Neural cell (in vitro differentiated cells): ENCODE data around the gene S100B. TPM values are rescaled to one million over a fixed set of nuclear protein-coding genes. Genes with fewer than 3 reads are reported as not detected.

ENCODE experiments used
- H2AFZ ChIP-seq: fragments of 200-600, 300-800 bp; sonication (generic), shearing (Covaris generic); 2 replicates; pipeline ENCODE4 v1.6.0; 2014; ENCODE audit warnings: low read depth, mild to moderate bottlenecking, antibody characterized with exemption, low read length, moderate library complexity
- H3F3A ChIP-seq: fragments of 200-600 bp; shearing (Covaris generic); 2 replicates; pipeline ENCODE4 v1.6.1; 2016; ENCODE audit warnings: mild to moderate bottlenecking, moderate library complexity, mixed read lengths, antibody characterized with exemption, low read length; ENCODE audit not compliant: insufficient read depth, poor library complexity, severe bottlenecking
- H3K27ac ChIP-seq: fragments of 200-600, 300-800 bp; sonication (generic), shearing (Covaris generic); 2 replicates; pipeline ENCODE4 v1.5.1; 2014; ENCODE audit warnings: mild to moderate bottlenecking, low read length, moderate library complexity
- H3K27me3 ChIP-seq: fragments of 300-800, 200-600 bp; sonication (generic), shearing (Covaris generic); 2 replicates; pipeline ENCODE4 v1.6.0; 2014; ENCODE audit warnings: mild to moderate bottlenecking, low read depth, low read length, moderate library complexity; ENCODE audit not compliant: insufficient read depth
- H3K36me3 ChIP-seq: fragments of 300-800, 200-600 bp; sonication (generic), shearing (Covaris generic); 2 replicates; pipeline ENCODE4 v1.5.1; 2014; ENCODE audit warnings: mild to moderate bottlenecking, antibody characterized with exemption, low read length, moderate library complexity; ENCODE audit not compliant: insufficient read depth
- H3K4me2 ChIP-seq: fragments of 300-800, 200-600 bp; sonication (generic), shearing (Covaris generic); 2 replicates; pipeline ENCODE4 v1.6.0; 2014; ENCODE audit warnings: mild to moderate bottlenecking, low read length
- H3K4me3 ChIP-seq: fragments of 300-800, 200-600 bp; sonication (generic), shearing (Covaris generic); 2 replicates; pipeline ENCODE4 v1.5.1; 2014; ENCODE audit warnings: mild to moderate bottlenecking, low read length, moderate library complexity
- H3K79me2 ChIP-seq: fragments of 200-600 bp; shearing (Covaris generic); replicated peaks from 2 replicates; pipeline ENCODE4 v1.6.0; 2014; ENCODE audit warnings: mild to moderate bottlenecking, low read length, moderate library complexity; ENCODE audit not compliant: insufficient read depth
- H3K9ac ChIP-seq: fragments of 300-800, 200-600 bp; sonication (generic), shearing (Covaris generic); 2 replicates; pipeline ENCODE4 v1.6.1; 2016; ENCODE audit warnings: mild to moderate bottlenecking, low read length, mixed read lengths
- H3K9me2 ChIP-seq: fragments of 200-600 bp; shearing (Covaris generic); 2 replicates; pipeline ENCODE4 v1.6.1; 2016; ENCODE audit warnings: mild to moderate bottlenecking, low read length, mixed read lengths; ENCODE audit not compliant: insufficient read depth
- H3K9me3 ChIP-seq: fragments of 200-600, 300-800 bp; sonication (generic), shearing (Covaris generic); 2 replicates; pipeline ENCODE4 v1.6.1; 2016; ENCODE audit warnings: mild to moderate bottlenecking, mixed run types, low read length, moderate library complexity, mixed read lengths
- H4K20me1 ChIP-seq: fragments of 200-600 bp; shearing (Covaris generic); 2 replicates; pipeline ENCODE4 v1.6.1; 2016; ENCODE audit warnings: mild to moderate bottlenecking, mixed run types; ENCODE audit not compliant: insufficient read depth
- CTCF ChIP-seq: fragments of 450-650 bp; IDR thresholded peaks from 2 replicates; pipeline ENCODE4 v1.5.1; 2014; ENCODE audit warnings: antibody characterized with exemption, mild to moderate bottlenecking, moderate library complexity; ENCODE audit not compliant: poor library complexity, severe bottlenecking
- EP300 ChIP-seq: fragments of 450-650 bp; conservative IDR thresholded peaks from 2 replicates; pipeline ENCODE4 v1.6.1; 2014; ENCODE audit warnings: antibody characterized with exemption, mild to moderate bottlenecking, moderate library complexity; ENCODE audit not compliant: poor library complexity, severe bottlenecking
- EZH2 ChIP-seq: fragments of 200-600, 300-800 bp; shearing (Covaris generic), sonication (generic); IDR thresholded peaks from 2 replicates; pipeline ENCODE4 v1.6.1; 2014; ENCODE audit warnings: antibody characterized with exemption, low read length, borderline replicate concordance, mild to moderate bottlenecking; ENCODE audit not compliant: insufficient read depth, poor library complexity, severe bottlenecking
- MXI1 ChIP-seq: fragments of 450-650 bp; conservative IDR thresholded peaks from 2 replicates; pipeline ENCODE4 v1.6.1; 2014; ENCODE audit warnings: antibody characterized with exemption, mild to moderate bottlenecking; ENCODE audit not compliant: poor library complexity, severe bottlenecking
- POLR2AphosphoS5 ChIP-seq: IDR thresholded peaks from 2 replicates; pipeline ENCODE4 v1.6.1; 2012
- RAD21 ChIP-seq: fragments of 450-650 bp; conservative IDR thresholded peaks from 2 replicates; pipeline ENCODE4 v1.6.1; 2014; ENCODE audit warnings: antibody characterized with exemption, mild to moderate bottlenecking, moderate library complexity
- REST ChIP-seq: IDR thresholded peaks from 2 replicates; pipeline ENCODE4 v1.6.1; 2012; ENCODE audit warnings: borderline replicate concordance
- SMC3 ChIP-seq: fragments of 450-650 bp; conservative IDR thresholded peaks from 2 replicates; pipeline ENCODE4 v1.6.1; 2014; ENCODE audit warnings: antibody characterized with exemption, mild to moderate bottlenecking, moderate library complexity; ENCODE audit not compliant: poor library complexity
- TAF1 ChIP-seq: IDR thresholded peaks from 2 replicates; pipeline ENCODE4 v1.6.1; 2012; ENCODE audit warnings: low read depth
- polyA plus RNA-seq: library from polyadenylated mRNA; depleted of rRNA; stranded (reverse); fragments of >200 nt; gene quantifications from 2 replicates; pipeline ENCODE4 v1.2.3, GENCODE V29; 2014

The S100B gene
- polyA plus RNA-seq, 1 donor from 2014 or later, result 1.4 TPM

GRCh38 chr21:46597896-46598343 is 7.0 kb downstream of the S100B start:
- Histone ChIP-seq H4K20me1 (no peaks in the 10 kb centered on the region), H3K36me3 (no peaks in the 10 kb centered on the region), H3K9me3 (no peaks in the 10 kb centered on the region), H3K4me3 (no peak overlapping the region), H3K27me3 (no peaks in the 10 kb centered on the region), H3K79me2 (no peaks in the 10 kb centered on the region), H3K9ac (no peak overlapping the region), H3K4me2 (no peak overlapping the region), H3K27ac (no peak overlapping the region), H2AFZ (no peak overlapping the region), H3K9me2 (no peaks in the 10 kb centered on the region), H3F3A (no peaks in the 10 kb centered on the region)
- TF ChIP-seq SMC3 (no peak), CTCF (no peak), POLR2AphosphoS5 (no peak), RAD21 (no peak), EZH2 (no peak), TAF1 (no peak), MXI1 (no peak), EP300 (no peak), REST (no peak)

- TF ChIP-seq CTCF (no peak), EZH2 (no peak), SMC3 (no peak)
- no peak overlapping the region for H2AFZ ChIP-seq
- H3K27me3 ChIP-seq, result no peaks in the 10 kb centered on the region
- H3K27ac ChIP-seq, result no peak overlapping the region
- H3K79me2 ChIP-seq, result no peaks in the 10 kb centered on the region
- no peaks in the 10 kb centered on the region for H3K9me3 ChIP-seq
- H3K9me2 ChIP-seq, result no peaks in the 10 kb centered on the region
- H3K4me3 ChIP-seq, result no peak overlapping the region
- H4K20me1 ChIP-seq, result no peaks in the 10 kb centered on the region
- H3K36me3 ChIP-seq, result no peaks in the 10 kb centered on the region
- H3F3A ChIP-seq, result no peaks in the 10 kb centered on the region
- H3K9ac ChIP-seq, result no peak overlapping the region
- H3K4me2 ChIP-seq, result no peak overlapping the region
Observed at GRCh38 chr21:46597031-46597430, 7.9 kb downstream of the S100B start.
